Measurements from ENCODE around the gene BCAR3.
A peak's percentile ranks its signal among the peaks of the same experiment; 100 is the strongest.

The BCAR3 gene

DNA sequence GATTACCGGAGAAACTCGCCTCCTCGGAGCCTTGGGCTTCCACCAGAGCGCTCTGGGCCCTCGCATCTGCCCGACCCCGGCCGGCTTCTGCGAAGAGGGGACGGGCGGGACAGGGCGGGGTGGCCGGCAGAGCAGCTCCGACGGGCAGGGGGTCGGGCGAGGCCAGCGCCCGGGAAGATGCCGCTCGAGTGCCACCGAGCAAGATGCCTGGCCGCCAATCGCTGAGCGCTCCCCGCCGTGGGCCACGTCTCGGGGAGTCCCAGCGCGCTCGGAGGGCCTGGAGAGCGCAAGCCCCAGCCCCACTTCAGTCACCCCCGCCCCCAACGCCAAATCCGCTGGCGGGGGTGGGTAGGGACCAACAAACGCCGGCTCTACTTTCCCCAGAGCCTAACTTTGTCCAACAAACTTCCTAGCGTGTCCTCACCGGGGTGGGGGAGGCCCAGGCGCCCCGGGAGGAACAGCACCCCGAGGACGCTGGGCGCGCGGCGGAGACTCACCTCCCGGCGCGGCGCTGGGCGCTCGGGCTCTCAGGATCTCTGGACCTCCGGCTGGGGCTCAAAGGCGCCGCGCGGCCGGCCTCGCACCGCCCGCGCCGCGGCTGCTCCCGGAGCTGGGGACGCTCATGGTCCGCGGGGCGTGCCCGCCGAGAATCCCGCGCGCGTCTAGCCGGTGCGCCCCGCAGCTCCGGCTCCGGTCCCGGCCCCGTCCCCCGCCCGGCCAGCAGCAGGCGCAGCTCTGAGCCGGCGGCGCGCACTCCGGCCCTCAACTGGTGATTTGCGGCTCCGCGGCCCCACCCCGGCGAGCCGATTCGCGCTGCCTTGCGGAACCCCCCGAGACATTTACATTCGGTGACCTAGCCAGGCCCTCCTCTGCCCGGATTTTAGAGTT, at the start of gene BCAR3:
BCAR3 (minus strand) TSS at position 737 of the 888 bp plus-strand sequence. CDS start 6,907 bp downstream, outside the sequence.
- Mint-ChIP-seq H3K27me3 (ENCODE audit: low read depth) (peaks cover 81% of the 10 kb centered on the region), H3K9me3 (no peaks in the 10 kb centered on the region), H3K27ac (no peak within 1 kb of the TSS), H3K4me3 (peak within 1 kb of the TSS; percentile 81), H3K4me1 (ENCODE audit: low read depth) (peaks cover 8% of the 10 kb centered on the region), H3K36me3 (ENCODE audit: low read depth) (no peaks in the 10 kb centered on the region)

DNA sequence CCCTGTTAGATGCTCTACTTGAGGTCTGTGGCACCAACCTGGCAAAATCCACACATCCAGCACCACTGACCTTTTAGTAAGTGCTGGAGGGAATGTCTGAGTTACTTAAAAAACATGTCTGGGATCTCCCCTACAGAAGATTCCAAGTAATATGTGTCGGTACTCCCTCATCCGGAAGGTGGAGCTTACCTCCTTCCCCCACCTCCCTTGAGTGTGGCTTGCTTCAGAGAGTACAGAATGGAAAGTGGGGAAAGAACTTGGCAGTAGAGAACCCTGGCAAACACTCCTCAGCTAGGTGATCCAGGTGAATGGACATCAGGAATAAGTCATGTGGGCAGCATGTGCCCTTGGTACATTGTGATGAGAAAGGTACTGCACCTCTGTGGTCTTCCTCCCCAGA, 49.0 kb upstream of the BCAR3 start:
- Mint-ChIP-seq H3K27me3 (ENCODE audit: low read depth) (peaks cover 9% of the 10 kb centered on the region), H3K27ac (no peak overlapping the region), H3K9me3 (no peaks in the 10 kb centered on the region), H3K4me1 (ENCODE audit: low read depth) (no peaks in the 10 kb centered on the region), H3K36me3 (ENCODE audit: low read depth) (no peaks in the 10 kb centered on the region), H3K4me3 (no peak overlapping the region)

DNA sequence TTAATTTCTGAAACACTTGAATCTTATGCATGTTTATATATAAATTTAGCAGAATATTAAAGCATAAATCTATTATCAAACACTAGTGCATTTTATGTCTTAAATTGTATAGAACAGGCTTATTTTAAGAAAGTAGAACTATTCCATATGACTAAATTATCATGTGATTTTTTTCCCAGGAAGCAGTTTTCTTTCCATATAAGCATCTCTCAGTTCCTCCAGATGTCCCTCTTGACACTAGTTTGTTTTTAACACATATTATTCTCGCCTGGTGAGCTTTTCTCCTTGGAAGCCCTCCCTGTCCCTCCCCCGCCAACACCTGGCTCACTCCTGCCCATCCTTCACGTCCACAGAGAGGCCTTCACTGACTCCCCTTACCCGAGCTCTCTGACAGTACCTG, 48.3 kb upstream of the BCAR3 start:
- H3K27me3 Mint-ChIP-seq (ENCODE audit: low read depth): peaks cover 9% of the 10 kb centered on the region
- H3K27ac Mint-ChIP-seq: no peak overlapping the region
- no peak overlapping the region for H3K4me3 Mint-ChIP-seq
- no peaks in the 10 kb centered on the region for H3K4me1 Mint-ChIP-seq (ENCODE audit: low read depth)
- no peaks in the 10 kb centered on the region for H3K36me3 Mint-ChIP-seq (ENCODE audit: low read depth)
- no peaks in the 10 kb centered on the region for H3K9me3 Mint-ChIP-seq

DNA sequence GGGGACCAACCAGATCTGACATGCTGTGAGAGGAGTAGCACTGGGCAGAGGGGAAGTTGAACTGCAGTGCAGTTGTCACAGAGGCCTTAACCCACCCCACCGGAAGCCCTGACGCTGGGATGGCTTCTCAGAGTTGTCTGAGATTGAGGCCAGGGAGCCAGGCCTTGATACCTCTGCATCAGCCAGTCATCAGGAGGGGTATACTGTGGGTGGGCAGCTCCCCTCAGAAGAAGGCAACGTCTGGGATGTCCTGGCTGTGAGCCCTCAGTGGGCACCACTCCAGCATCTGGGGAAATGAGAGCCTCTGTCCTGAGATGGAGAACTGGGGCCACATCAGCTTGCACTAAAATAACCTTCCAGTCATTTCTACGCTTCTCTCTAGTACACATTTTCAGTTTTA, 47.9 kb upstream of the BCAR3 start:
- Mint-ChIP-seq H3K27ac (no peak overlapping the region), H3K4me1 (ENCODE audit: low read depth) (no peaks in the 10 kb centered on the region), H3K36me3 (ENCODE audit: low read depth) (no peaks in the 10 kb centered on the region), H3K27me3 (ENCODE audit: low read depth) (peaks cover 9% of the 10 kb centered on the region), H3K4me3 (no peak overlapping the region), H3K9me3 (no peaks in the 10 kb centered on the region)

DNA sequence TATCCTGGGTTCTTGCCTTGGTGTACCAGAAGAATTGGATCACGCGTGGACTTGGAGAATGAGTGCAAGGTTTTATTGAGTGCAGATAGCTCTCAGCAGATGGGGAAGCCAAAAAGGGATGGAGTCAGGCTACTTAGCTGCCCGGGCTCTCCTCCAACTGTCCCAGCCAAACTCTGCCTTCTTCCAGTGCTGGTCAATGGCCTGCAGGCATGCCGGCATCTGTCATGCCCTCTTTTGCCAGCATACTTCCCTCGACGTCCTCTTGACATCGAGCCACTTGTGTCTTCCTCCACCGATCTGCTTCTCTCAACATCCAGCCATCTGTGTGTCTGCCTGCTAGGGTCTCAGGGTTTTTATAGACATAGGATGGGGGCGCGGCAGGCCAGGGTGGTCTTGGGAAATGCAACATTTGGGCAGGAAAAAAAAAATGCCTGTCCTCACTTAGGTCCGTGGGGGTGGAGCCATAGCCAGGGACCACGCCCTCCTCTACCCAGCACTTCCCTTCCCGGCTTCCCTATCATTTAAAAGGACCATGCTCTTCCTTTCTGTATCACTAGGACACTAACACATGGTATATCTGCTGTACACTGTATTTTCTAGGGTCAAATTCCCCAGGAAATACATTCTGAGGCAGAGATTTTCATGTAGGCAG, 47.0 kb upstream of the BCAR3 start:
- no peak overlapping the region for H3K4me3 Mint-ChIP-seq
- no peak overlapping the region for H3K27ac Mint-ChIP-seq
- H3K36me3 Mint-ChIP-seq (ENCODE audit: low read depth): no peaks in the 10 kb centered on the region
- H3K9me3 Mint-ChIP-seq: no peaks in the 10 kb centered on the region
- no peaks in the 10 kb centered on the region for H3K4me1 Mint-ChIP-seq (ENCODE audit: low read depth)
- peaks cover 9% of the 10 kb centered on the region for H3K27me3 Mint-ChIP-seq (ENCODE audit: low read depth)

DNA sequence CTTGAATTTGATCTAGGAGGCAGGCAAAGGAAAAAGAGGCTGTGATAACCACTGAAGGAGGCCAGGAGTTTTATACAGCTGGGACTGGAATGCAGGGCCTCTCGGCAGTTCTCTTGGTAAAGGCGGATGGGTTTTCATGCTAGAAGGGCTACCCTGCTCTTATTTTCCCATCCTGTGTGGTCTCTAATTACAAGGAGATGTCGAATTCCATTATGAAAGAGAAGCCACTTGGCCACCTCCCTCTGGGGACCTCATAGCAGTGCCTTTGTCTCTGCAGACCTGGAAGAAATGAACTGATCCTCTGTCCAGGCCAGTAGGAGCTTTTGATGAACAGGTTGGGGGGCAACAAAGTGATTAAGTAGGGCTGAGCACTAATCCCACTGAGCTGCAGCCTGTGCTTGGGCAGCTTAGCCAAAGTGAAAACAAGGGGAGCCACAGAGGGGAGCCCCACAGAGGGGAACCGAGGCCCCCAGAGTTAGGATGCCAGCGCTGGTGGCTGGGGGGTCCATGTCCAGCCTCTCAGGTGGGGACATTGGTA, 42.2 kb upstream of the BCAR3 start:
- no peak overlapping the region for H3K4me3 Mint-ChIP-seq
- H3K9me3 Mint-ChIP-seq: no peaks in the 10 kb centered on the region
- H3K27ac Mint-ChIP-seq: no peak overlapping the region
- peaks cover 9% of the 10 kb centered on the region for H3K27me3 Mint-ChIP-seq (ENCODE audit: low read depth)
- no peaks in the 10 kb centered on the region for H3K36me3 Mint-ChIP-seq (ENCODE audit: low read depth)
- H3K4me1 Mint-ChIP-seq (ENCODE audit: low read depth): no peaks in the 10 kb centered on the region

DNA sequence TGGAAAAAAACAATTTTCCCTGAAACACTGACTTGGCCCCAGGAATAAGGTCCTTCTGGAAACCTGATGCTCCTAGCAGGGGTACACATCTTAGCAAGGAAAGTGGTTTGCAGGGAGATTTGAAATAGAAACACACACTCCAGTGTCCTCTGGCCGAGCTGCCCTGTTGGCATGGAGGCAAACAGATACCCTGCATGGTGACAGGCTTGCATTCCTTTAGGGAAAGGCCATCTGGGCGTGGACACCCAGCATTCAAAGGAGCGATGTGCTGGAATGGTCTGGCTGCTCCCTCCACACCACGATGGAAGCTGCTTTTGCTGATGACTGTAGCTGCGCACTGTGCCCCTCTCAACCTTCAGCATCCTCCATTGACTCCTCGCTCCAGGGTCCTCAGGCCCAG, 41.5 kb upstream of the BCAR3 start:
- Mint-ChIP-seq H3K4me1 (ENCODE audit: low read depth) (no peaks in the 10 kb centered on the region), H3K36me3 (ENCODE audit: low read depth) (no peaks in the 10 kb centered on the region), H3K9me3 (no peaks in the 10 kb centered on the region), H3K4me3 (no peak overlapping the region), H3K27me3 (ENCODE audit: low read depth) (peaks cover 9% of the 10 kb centered on the region), H3K27ac (no peak overlapping the region)

DNA sequence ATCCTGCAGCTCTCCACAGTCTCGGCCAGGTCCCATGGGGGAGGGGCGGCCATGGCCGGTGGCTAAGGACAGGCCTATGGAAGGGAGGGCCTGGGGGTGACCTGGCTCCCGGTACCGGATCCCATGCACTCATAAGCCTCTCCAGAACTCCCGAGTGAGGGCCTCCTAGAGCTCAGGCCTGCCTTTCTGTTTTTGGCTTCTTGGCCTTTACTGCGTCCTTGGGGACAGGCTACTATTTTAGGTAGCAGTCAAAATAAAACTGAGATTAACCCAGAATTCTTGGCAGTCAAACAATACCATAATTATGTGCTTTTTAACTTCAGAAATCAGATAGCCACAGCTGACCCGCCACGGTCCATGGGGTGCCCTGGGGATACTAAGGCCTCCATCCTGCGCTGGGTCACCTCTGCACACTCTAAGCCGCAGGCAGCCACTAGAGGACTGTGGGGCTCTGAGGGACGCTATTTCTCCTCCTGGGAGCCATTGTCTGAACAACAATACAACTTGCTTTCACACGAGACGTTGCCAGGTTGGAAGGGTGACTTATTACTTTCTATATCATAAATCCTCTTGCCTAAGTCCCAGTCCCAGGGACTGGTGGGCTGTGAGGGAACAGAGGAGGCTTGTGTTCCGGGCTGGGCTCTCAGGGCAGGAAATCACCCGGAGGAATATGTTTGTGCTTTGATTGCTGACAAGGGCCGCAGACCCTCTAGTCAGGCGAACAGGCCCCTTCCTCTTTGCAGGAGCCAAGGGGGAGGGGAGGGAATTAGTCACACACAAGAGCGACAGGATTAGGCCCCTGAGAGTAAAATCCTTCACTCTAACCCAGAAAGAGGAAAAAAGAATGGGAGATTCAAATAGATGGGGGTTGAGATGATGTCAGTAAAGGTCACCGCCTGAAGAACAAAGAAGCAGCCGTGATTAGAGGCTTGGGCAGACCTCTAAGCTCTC, 40.7 kb upstream of the BCAR3 start:
- Mint-ChIP-seq H3K4me3 (no peak overlapping the region), H3K9me3 (no peaks in the 10 kb centered on the region), H3K27me3 (ENCODE audit: low read depth) (peaks cover 9% of the 10 kb centered on the region), H3K4me1 (ENCODE audit: low read depth) (no peaks in the 10 kb centered on the region), H3K27ac (no peak overlapping the region), H3K36me3 (ENCODE audit: low read depth) (no peaks in the 10 kb centered on the region)

DNA sequence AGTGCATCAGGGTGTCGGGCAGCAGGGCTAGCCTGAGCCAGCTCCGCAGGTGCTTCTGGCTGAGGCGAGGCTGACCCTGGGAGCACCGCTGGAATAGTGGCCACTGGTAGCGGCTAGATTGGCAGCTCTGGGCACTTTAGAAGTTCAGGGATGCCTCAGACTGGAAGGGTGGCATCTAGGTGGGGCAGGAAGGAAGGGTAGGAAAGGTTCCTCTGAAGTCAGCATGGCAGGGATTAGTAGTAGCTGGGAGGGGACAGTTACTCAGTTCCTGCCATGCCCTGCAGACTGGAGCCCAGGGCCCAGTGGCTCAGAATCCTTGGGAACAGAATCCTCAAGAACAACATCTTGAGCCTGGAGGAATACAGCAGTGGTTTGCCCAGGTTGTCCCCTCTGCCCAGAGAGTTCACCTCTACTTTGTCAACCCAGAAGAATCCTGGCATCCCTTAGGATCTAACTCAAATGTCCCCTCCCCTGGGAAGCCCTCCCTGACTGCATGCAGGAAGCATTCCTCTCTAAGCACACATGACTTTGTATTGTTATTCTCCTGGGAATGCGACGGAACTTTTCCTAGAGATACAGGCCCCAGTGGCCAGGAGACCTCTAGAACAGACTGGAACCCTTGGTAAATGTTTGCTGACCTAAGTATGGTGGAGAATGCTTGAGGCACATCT, 39.5 kb upstream of the BCAR3 start:
- Mint-ChIP-seq H3K4me3 (no peak overlapping the region), H3K27me3 (ENCODE audit: low read depth) (peaks cover 4% of the 10 kb centered on the region), H3K27ac (no peak overlapping the region), H3K4me1 (ENCODE audit: low read depth) (peaks cover 9% of the 10 kb centered on the region), H3K36me3 (ENCODE audit: low read depth) (peaks cover 4% of the 10 kb centered on the region), H3K9me3 (peaks cover 8% of the 10 kb centered on the region)

DNA sequence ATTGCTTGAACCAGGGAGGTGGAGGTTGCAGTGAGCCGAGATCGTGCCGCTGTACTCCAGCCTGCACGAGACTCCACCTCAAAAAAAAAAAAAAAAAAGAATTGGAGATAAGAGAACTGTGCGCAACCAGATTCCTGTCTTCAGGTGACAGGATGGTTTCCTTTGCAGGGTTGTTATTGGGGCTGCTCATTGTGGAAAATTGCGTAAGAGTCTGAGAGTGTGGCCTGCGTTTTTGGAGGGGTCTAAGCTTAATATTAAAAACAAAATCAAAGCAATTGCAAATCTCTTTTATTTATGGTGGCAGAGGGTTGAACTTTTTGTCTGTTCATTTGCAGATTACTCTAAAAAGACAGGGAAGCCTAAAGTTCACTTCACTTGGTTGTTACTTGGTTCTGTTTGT, 36.0 kb upstream of the BCAR3 start:
- H3K27ac Mint-ChIP-seq: no peak overlapping the region

DNA sequence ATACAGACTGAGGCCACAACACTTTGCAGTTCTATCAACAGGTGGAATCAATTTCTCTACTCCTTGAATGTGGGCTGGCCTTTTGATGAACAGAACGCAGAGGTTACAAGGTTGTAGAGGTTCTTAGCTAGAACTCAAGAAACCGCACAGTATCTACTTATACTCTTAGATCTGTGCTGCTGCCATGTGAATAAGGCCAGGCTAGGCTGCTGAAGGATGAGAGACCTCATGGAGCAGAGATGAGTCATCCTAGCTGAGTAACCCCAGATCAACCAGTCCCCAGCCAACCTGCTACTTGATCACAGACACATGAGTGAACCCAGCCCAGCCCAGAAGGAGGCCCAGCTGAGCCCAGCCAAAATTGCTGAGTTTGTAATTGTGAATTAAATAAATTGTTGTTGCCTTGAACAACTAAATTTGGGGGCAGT, 35.3 kb upstream of the BCAR3 start:
- peaks cover 7% of the 10 kb centered on the region for H3K27me3 Mint-ChIP-seq (ENCODE audit: low read depth)
- H3K27ac Mint-ChIP-seq: peak overlapping the region; percentile 14
- peaks cover 4% of the 10 kb centered on the region for H3K36me3 Mint-ChIP-seq (ENCODE audit: low read depth)
- H3K4me3 Mint-ChIP-seq: no peak overlapping the region
- peaks cover 37% of the 10 kb centered on the region for H3K4me1 Mint-ChIP-seq (ENCODE audit: low read depth)
- H3K9me3 Mint-ChIP-seq: peaks cover 8% of the 10 kb centered on the region

More for the DNA sequence above, 36.0 kb upstream of the BCAR3 start:
- H3K4me1 Mint-ChIP-seq (ENCODE audit: low read depth): peaks cover 32% of the 10 kb centered on the region
- peaks cover 8% of the 10 kb centered on the region for H3K9me3 Mint-ChIP-seq
- H3K27me3 Mint-ChIP-seq (ENCODE audit: low read depth): peaks cover under 1% of the 10 kb centered on the region
- no peak overlapping the region for H3K4me3 Mint-ChIP-seq
- peaks cover 4% of the 10 kb centered on the region for H3K36me3 Mint-ChIP-seq (ENCODE audit: low read depth)

DNA sequence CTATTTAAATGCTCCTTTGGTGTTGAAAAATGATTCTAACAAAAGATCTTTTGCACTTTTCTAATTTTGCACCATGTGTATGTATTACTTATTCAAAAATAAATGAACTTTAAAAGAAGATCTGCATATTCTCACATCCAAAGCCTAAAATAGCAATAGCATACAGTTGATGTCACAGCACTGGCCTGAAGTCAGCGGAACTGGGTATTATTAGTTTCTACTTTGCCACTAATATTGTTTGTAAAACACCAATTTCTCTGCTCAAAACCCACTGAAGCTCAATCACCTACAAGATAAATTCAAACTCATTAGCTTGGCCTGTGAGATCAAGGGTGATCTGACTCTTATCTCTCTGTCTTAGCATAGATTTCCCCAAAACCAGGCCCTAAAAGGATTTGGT, 34.5 kb upstream of the BCAR3 start:
- Mint-ChIP-seq H3K36me3 (ENCODE audit: low read depth) (peaks cover 4% of the 10 kb centered on the region), H3K4me1 (ENCODE audit: low read depth) (peaks cover 39% of the 10 kb centered on the region), H3K4me3 (no peak overlapping the region), H3K27me3 (ENCODE audit: low read depth) (peaks cover 13% of the 10 kb centered on the region), H3K27ac (no peak overlapping the region), H3K9me3 (peaks cover 8% of the 10 kb centered on the region)

DNA sequence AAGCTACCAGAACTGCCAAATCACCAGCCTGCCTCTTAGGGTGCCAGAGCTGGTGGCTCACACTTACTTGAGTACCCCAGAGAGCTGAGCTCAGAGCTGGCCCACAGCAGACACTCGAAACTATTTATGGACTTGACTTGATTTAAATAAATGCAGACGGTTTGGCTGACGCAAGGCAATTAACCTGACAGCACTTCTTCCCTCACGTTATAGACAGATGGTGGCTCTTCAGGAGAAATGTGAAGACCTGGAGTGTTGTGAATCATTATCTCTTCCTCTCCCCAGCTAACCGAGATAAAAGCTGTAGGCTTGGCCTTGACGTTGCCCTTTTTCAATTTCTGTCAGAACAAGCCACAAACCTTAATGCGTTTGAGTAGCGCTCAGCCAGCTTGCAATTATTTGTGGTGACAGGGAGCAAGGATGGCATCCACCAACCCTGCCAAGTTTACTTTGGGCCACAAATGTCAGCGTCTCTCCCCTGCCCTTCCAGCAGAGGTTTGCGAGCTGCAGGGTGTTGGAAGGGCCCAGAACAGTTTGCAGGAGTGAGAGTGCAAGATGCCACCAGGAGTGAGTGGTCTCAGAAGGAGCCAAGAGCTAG, 34.0 kb upstream of the BCAR3 start:
- H3K9me3 Mint-ChIP-seq: peaks cover 8% of the 10 kb centered on the region
- H3K36me3 Mint-ChIP-seq (ENCODE audit: low read depth): peaks cover 4% of the 10 kb centered on the region
- no peak overlapping the region for H3K27ac Mint-ChIP-seq
- peaks cover 40% of the 10 kb centered on the region for H3K4me1 Mint-ChIP-seq (ENCODE audit: low read depth)
- peaks cover 17% of the 10 kb centered on the region for H3K27me3 Mint-ChIP-seq (ENCODE audit: low read depth)
- H3K4me3 Mint-ChIP-seq: peak overlapping the region; percentile 2

All from T-helper 1 cell treated with Interleukin-12 subunit alpha and Interleukin-12 subunit beta and Interleukin-4 antibody, amounts not matched to agents 30 μg/mL and 1 μg/mL, for 36 hours (primary cell).